OCI-LY1 (cell line): Measurements from ENCODE around the gene ZMIZ1.
"Not testable (repeated sequence)": the region's sequence is repeated elsewhere in the genome, so short reads cannot be mapped to it uniquely, and the experiment has no call there.

Experiments used
- CTCF ChIP-seq: fragments of 200-600 bp; sonication (generic), shearing (Covaris generic); IDR thresholded peaks from 2 replicates; pipeline ENCODE4 v1.5.1; 2017; ENCODE audit warnings: mild to moderate bottlenecking, antibody characterized with exemption, low read length, moderate library complexity, mixed read lengths
- EZH2 ChIP-seq: fragments of 200-600 bp; sonication (generic), shearing (Covaris generic); IDR thresholded peaks from 2 replicates; pipeline ENCODE4 v1.8.0; 2017; ENCODE audit warnings: borderline replicate concordance, mixed run types, mild to moderate bottlenecking, antibody characterized with exemption, low read length, moderate library complexity, mixed read lengths

- TF ChIP-seq CTCF, EZH2: not testable (repeated sequence)
Measured at GRCh38 chr10:79036416-79036815, 32.4 kb upstream of the ZMIZ1 start.
